Liver (tissue), 9 donors: ENCODE measurements around the gene TMEM117. TPM values are rescaled to one million over a fixed set of nuclear protein-coding genes. Genes with fewer than 3 reads are reported as not detected.

Experiments
- DNase-seq: peaks from one replicate; pipeline ENCODE4 v3.0.0-alpha.2; 2017; ENCODE audit warnings: low spot score
- H3K27ac ChIP-seq, 2 donors: one replicate each; pipeline ENCODE4 v1.7.0; 2013; ENCODE audit warnings: inconsistent platforms in 2 of 2, low read length in 2 of 2, control low read depth in 1 of 2, low read depth in 1 of 2, mild to moderate bottlenecking in 1 of 2
- H3K27me3 ChIP-seq, 4 donors: one replicate each; pipeline versions ENCODE4 v1.6.1 to v1.7.0; 2013; ENCODE audit warnings: low read length in 3 of 4, inconsistent platforms in 1 of 4, mild to moderate bottlenecking in 1 of 4, moderate library complexity in 1 of 4; ENCODE audit not compliant: control insufficient read depth in 4 of 4, insufficient read depth in 4 of 4
- H3K36me3 ChIP-seq, 4 donors: one replicate each; pipeline versions ENCODE4 v1.6.1 to v1.7.0; 2013; ENCODE audit warnings: low read length in 3 of 4, mild to moderate bottlenecking in 3 of 4, low read depth in 1 of 4, moderate library complexity in 1 of 4; ENCODE audit not compliant: control insufficient read depth in 4 of 4, insufficient read depth in 3 of 4
- H3K4me1 ChIP-seq, 4 donors: one replicate each; pipeline versions ENCODE4 v1.6.1 to v1.7.0; 2013; ENCODE audit warnings: low read length in 3 of 4, mild to moderate bottlenecking in 3 of 4, moderate library complexity in 1 of 4; ENCODE audit not compliant: control insufficient read depth in 4 of 4, insufficient read depth in 4 of 4
- H3K4me3 ChIP-seq, 3 donors: one replicate each; pipeline versions ENCODE4 v1.6.1 to v1.7.0; 2013; ENCODE audit warnings: low read length in 3 of 3, control low read depth in 1 of 3, low read depth in 1 of 3, mild to moderate bottlenecking in 1 of 3
- H3K9ac ChIP-seq, 2 donors: one replicate each; pipeline ENCODE4 v1.7.0; 2013; ENCODE audit warnings: low read length in 2 of 2, mild to moderate bottlenecking in 2 of 2, moderate library complexity in 2 of 2, control low read depth in 1 of 2, low read depth in 1 of 2
- H3K9me3 ChIP-seq, 4 donors: one replicate each; pipeline versions ENCODE4 v1.6.1 to v1.7.0; 2013; ENCODE audit warnings: low read length in 3 of 4; ENCODE audit not compliant: control insufficient read depth in 4 of 4
- CTCF ChIP-seq: fragments of 150-350 bp; IDR thresholded peaks from 2 replicates; pipeline ENCODE4 v1.5.1; 2017; ENCODE audit warnings: improper control_type of control experiment, low read depth, low read length; ENCODE audit not compliant: missing input control
- EGR1 ChIP-seq, 2 donors: IDR thresholded peaks; 2 replicates each; pipeline ENCODE4 v1.6.1; 2016 to 2018; ENCODE audit warnings: antibody characterized with exemption in 2 of 2, low read depth in 2 of 2
- FOXA1 ChIP-seq: IDR thresholded peaks from 2 replicates; pipeline ENCODE4 v1.6.1; 2016; ENCODE audit warnings: antibody characterized with exemption
- FOXA2 ChIP-seq: IDR thresholded peaks from 2 replicates; pipeline ENCODE4 v1.6.1; 2016; ENCODE audit warnings: antibody characterized with exemption
- GABPA ChIP-seq, 2 donors: IDR thresholded peaks in 1 of 2; conservative IDR thresholded peaks in 1 of 2; 2 replicates each; pipeline ENCODE4 v1.6.1; 2016; ENCODE audit warnings: antibody characterized with exemption in 2 of 2, mild to moderate bottlenecking in 1 of 2, moderate library complexity in 1 of 2
- HNF4A ChIP-seq, 2 donors: conservative IDR thresholded peaks; 2 replicates each; pipeline ENCODE4 v1.6.1; 2016; ENCODE audit warnings: antibody characterized with exemption in 2 of 2, mild to moderate bottlenecking in 2 of 2
- MAX ChIP-seq: IDR thresholded peaks from 2 replicates; pipeline ENCODE4 v1.6.1; 2016; ENCODE audit warnings: antibody characterized with exemption
- NR2F2 ChIP-seq: IDR thresholded peaks from 2 replicates; pipeline ENCODE4 v1.6.1; 2016; ENCODE audit warnings: antibody characterized with exemption
- REST ChIP-seq: IDR thresholded peaks from 2 replicates; pipeline ENCODE4 v1.6.1; 2016; ENCODE audit warnings: antibody characterized with exemption, mild to moderate bottlenecking
- RXRA ChIP-seq, 2 donors: IDR thresholded peaks; 2 replicates each; pipeline ENCODE4 v1.6.1; 2017 to 2018; ENCODE audit warnings: antibody characterized with exemption in 2 of 2, mild to moderate bottlenecking in 1 of 2
- SP1 ChIP-seq: IDR thresholded peaks from 2 replicates; pipeline ENCODE4 v1.6.1; 2018; ENCODE audit warnings: antibody characterized with exemption, mild to moderate bottlenecking
- TAF1 ChIP-seq: conservative IDR thresholded peaks from 2 replicates; pipeline ENCODE4 v1.6.1; 2016; ENCODE audit warnings: antibody characterized with exemption, mild to moderate bottlenecking
- YY1 ChIP-seq: IDR thresholded peaks from 2 replicates; pipeline ENCODE4 v1.6.1; 2016; ENCODE audit warnings: antibody characterized with exemption, mild to moderate bottlenecking
- ZBTB33 ChIP-seq: IDR thresholded peaks from 2 replicates; pipeline ENCODE4 v1.6.1; 2016; ENCODE audit warnings: antibody characterized with exemption
- WGBS: extraction: QIAGEN DNeasy Blood & Tissue Kit; methylation state at CpG from one replicate; pipeline ENCODE4 v1.1.7; 2013; 5-methylcytosine and 5-hydroxymethylcytosine counted together
- polyA plus RNA-seq, 2 donors: library from polyadenylated mRNA; stranded (reverse) in 1 of 2; unstranded in 1 of 2; fragments of 200-250 nt in 1 of 2; fragments of >200 nt in 1 of 2; fragmentation: Nextera tagmentation in 1 of 2; extraction: Ambion mirVana in 1 of 2; gene quantifications; one replicate each; pipeline versions ENCODE4 v1.2.1 to v1.2.3, GENCODE V29; 2013 to 2015
- total RNA-seq, 2 donors: library from RNA; depleted of rRNA; stranded (reverse); fragments of >200 nt; gene quantifications; one replicate each; pipeline ENCODE4 v1.2.3, GENCODE V29; 2014
- donor health status: healthy.
- donor health status: healthy.
- donor health status: healthy.
- donor health status: healthy.
- donor health status: healthy.

TMEM117 gene
- total and polyA plus RNA-seq, 4 donors: 2.0 to 5.9 (median 3.9) TPM

- TF ChIP-seq REST (no peak), EGR1 (IDR thresholded peaks at IDR 0.05; ENCODE audit: low read depth in 2 of 2) (no peak), YY1 (no peak), RXRA (IDR thresholded peaks at IDR 0.05) (no peak)
These were observed 548.3 kb downstream of the TMEM117 start (continued) for GRCh38 chr12:44384136-44384535.

- no peak for DNase-seq
- Histone ChIP-seq H3K9ac (no peak overlapping the region), H3K4me3 (no peak overlapping the region), H3K27me3 (no peaks in the 10 kb centered on the region), H3K9me3 (no peaks in the 10 kb centered on the region), H3K4me1 (no peaks in the 10 kb centered on the region), H3K36me3 (peaks cover 0 to 1% (median 0%) of the 10 kb centered on the region in 4 donors), H3K27ac (no peak overlapping the region)
- 84% methylated on average over 4 of the region's 4 CpGs for WGBS
- TF ChIP-seq MAX: no peak
These were observed 550.1 kb downstream of the TMEM117 start for GRCh38 chr12:44385964-44386363.

- H3K9me3 ChIP-seq: no peaks in the 10 kb centered on the region
- no peak overlapping the region for H3K9ac ChIP-seq
- TF ChIP-seq MAX (no peak), FOXA1 (no peak), ZBTB33 (no peak), NR2F2 (no peak), YY1 (no peak), SP1 (no peak), GABPA (IDR thresholded peaks at IDR 0.05 in 1 of 2, conservative IDR thresholded peaks at IDR 0.05 in 1 of 2) (no peak), CTCF (no peak), TAF1 (no peak), FOXA2 (no peak), REST (no peak), HNF4A (conservative IDR thresholded peaks at IDR 0.05) (no peak), EGR1 (IDR thresholded peaks at IDR 0.05; ENCODE audit: low read depth in 2 of 2) (no peak)
- H3K27ac ChIP-seq: no peak overlapping the region
- no peak overlapping the region for H3K4me3 ChIP-seq
- H3K36me3 ChIP-seq: peaks cover 0 to 1% (median 0%) of the 10 kb centered on the region in 4 donors
- no peaks in the 10 kb centered on the region for H3K27me3 ChIP-seq
- H3K4me1 ChIP-seq: no peaks in the 10 kb centered on the region
- DNase-seq: no peak
These were observed 551.7 kb downstream of the TMEM117 start for GRCh38 chr12:44387581-44387980.
